GM23248 (cell line): Measurements from ENCODE around the gene OR2C3. TPM values are rescaled to one million over a fixed set of nuclear protein-coding genes. Genes with fewer than 3 reads are reported as not detected.

Experiments
- DNase-seq: peaks from one replicate; pipeline ENCODE4 v3.0.0-alpha.2; 2015
- H2AFZ ChIP-seq: fragments of 200-600 bp; sonication (generic); 2 replicates; pipeline ENCODE4 v1.6.1; 2016; ENCODE audit warnings: antibody characterized with exemption
- H3F3A ChIP-seq: fragments of 200-600 bp; sonication (generic); 2 replicates; pipeline ENCODE4 v1.6.1; 2016; ENCODE audit warnings: mild to moderate bottlenecking, antibody characterized with exemption, mixed run types; ENCODE audit not compliant: insufficient read depth
- H3K27ac ChIP-seq: fragments of 200-600 bp; sonication (generic); 2 replicates; pipeline ENCODE4 v1.5.1; 2016; ENCODE audit warnings: mild to moderate bottlenecking
- H3K27me3 ChIP-seq: fragments of 200-600 bp; sonication (generic); replicated peaks from 2 replicates; pipeline ENCODE4 v1.6.1; 2016; ENCODE audit warnings: mild to moderate bottlenecking; ENCODE audit not compliant: insufficient read depth
- H3K36me3 ChIP-seq: fragments of 200-600 bp; sonication (generic); 2 replicates; pipeline ENCODE4 v1.6.1; 2016; ENCODE audit warnings: low read depth, mild to moderate bottlenecking
- H3K4me1 ChIP-seq: fragments of 200-600 bp; sonication (generic); 2 replicates; pipeline ENCODE4 v1.6.1; 2016; ENCODE audit warnings: mild to moderate bottlenecking; ENCODE audit not compliant: insufficient read depth
- H3K4me2 ChIP-seq: fragments of 200-600 bp; sonication (generic); one replicate; pipeline ENCODE4 v1.6.1; 2016; ENCODE audit warnings: mild to moderate bottlenecking; ENCODE audit not compliant: unreplicated experiment
- H3K4me3 ChIP-seq: fragments of 200-600 bp; sonication (generic); 2 replicates; pipeline ENCODE4 v1.5.1; 2016; ENCODE audit warnings: mild to moderate bottlenecking
- H3K79me2 ChIP-seq: fragments of 200-600 bp; sonication (generic); 2 replicates; pipeline ENCODE4 v1.6.1; 2016; ENCODE audit warnings: mild to moderate bottlenecking; ENCODE audit not compliant: insufficient read depth
- H3K9ac ChIP-seq: fragments of 200-600 bp; sonication (generic); 2 replicates; pipeline ENCODE4 v1.6.1; 2016; ENCODE audit warnings: mild to moderate bottlenecking
- H3K9me2 ChIP-seq: fragments of 200-600 bp; sonication (generic); 2 replicates; pipeline ENCODE4 v1.6.1; 2016; ENCODE audit warnings: mixed run types, mild to moderate bottlenecking, moderate library complexity; ENCODE audit not compliant: insufficient read depth
- H3K9me3 ChIP-seq: fragments of 200-600 bp; sonication (generic); one replicate; pipeline ENCODE4 v1.6.1; 2017; ENCODE audit warnings: low read depth
- H4K20me1 ChIP-seq: fragments of 200-600 bp; sonication (generic); 2 replicates; pipeline ENCODE4 v1.6.0; 2016; ENCODE audit not compliant: insufficient read depth
- EZH2 ChIP-seq: fragments of 200-600 bp; sonication (generic); IDR thresholded peaks from 2 replicates; pipeline ENCODE4 v1.6.1; 2018; ENCODE audit warnings: antibody characterized with exemption, mild to moderate bottlenecking; ENCODE audit not compliant: insufficient read depth, poor library complexity, severe bottlenecking
- EZH2phosphoT487 ChIP-seq: fragments of 200-600 bp; sonication (generic); IDR thresholded peaks from 2 replicates; pipeline ENCODE4 v1.6.1; 2018; ENCODE audit warnings: antibody characterized with exemption, moderate library complexity, mild to moderate bottlenecking, low read depth; ENCODE audit not compliant: insufficient read depth
- WGBS, 2 experiments: methylation state at CpG; one replicate each; pipeline ENCODE4 v1.1.6; 2015 to 2017; ENCODE audit warnings: low lambda C conversion rate in 2 of 2, low coverage in 1 of 2; ENCODE audit errors: missing lambda C conversion rate in 2 of 2; 5-methylcytosine and 5-hydroxymethylcytosine counted together
- in situ Hi-C: fragments of 300-500 bp; cut with MboI; formaldehyde crosslinking; loops from 2 replicates; pipeline ENCODE4 v1.15.0; 2020
- polyA plus RNA-seq: library from polyadenylated mRNA; unstranded; fragments of >200 nt; fragmentation: Nextera tagmentation; extraction: Ambion mirVana; gene quantifications from 2 replicates; pipeline ENCODE4 v1.2.1, GENCODE V29; 2016
- total RNA-seq: library from RNA; depleted of rRNA; stranded (reverse); fragments of >200 nt; shearing (Covaris generic); gene quantifications from 2 replicates; pipeline ENCODE4 v1.2.3, GENCODE V29; 2014

The OR2C3 gene
- total and polyA plus RNA-seq, 2 experiments from 2014 or later: 0.22 TPM; not detected in 1

DNA sequence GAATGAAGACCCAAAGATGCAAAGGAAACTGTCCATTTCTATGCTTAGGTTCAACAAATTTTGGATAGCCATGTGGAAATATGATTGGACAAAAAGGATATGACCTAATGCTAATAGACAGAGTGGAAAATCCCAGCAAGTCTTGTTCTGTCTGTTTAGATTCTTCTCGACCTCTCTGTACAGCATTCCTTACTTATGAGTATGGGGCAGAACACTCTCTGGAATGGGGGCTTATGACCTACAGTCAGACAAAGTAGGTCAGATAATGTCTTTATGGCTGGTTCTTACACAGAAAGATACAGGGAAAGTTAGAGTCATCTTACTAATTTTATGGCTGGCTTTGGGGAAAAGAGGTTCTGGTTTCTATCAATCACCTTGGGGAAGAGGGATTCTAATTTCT lies 15.5 kb upstream of the OR2C3 start:
- no peaks in the 10 kb centered on the region for H3K4me1 ChIP-seq
- no peak overlapping the region for H3K9ac ChIP-seq
- H2AFZ ChIP-seq: no peak overlapping the region
- DNase-seq: peak; percentile 23
- no peaks in the 10 kb centered on the region for H3K9me2 ChIP-seq
- H4K20me1 ChIP-seq: no peaks in the 10 kb centered on the region
- H3K27ac ChIP-seq: no peak overlapping the region
- 0 to 3% methylated on average over 1 of the region's 1 CpG for WGBS, 2 experiments
- no peaks in the 10 kb centered on the region for H3K9me3 ChIP-seq
- no peaks in the 10 kb centered on the region for H3K27me3 ChIP-seq
- no peak overlapping the region for H3K4me3 ChIP-seq
- no peak for TF ChIP-seq EZH2
- no peak overlapping the region for H3K4me2 ChIP-seq
- H3K36me3 ChIP-seq: no peaks in the 10 kb centered on the region
- in situ Hi-C loops: no loop called here
- no peaks in the 10 kb centered on the region for H3F3A ChIP-seq
- H3K79me2 ChIP-seq: no peaks in the 10 kb centered on the region

GRCh38 chr1:247548769-247549182 lies 12.5 kb upstream of the OR2C3 start, which contains the start of gene GCSAML:
Gene GCSAML (plus strand): TSS chr1:247549134. CDS start chr1:247549192, 58 bp downstream.
- Histone ChIP-seq H3K36me3 (no peaks in the 10 kb centered on the region), H3K27ac (no peak within 1 kb of the TSS), H3K4me2 (no peak within 1 kb of the TSS), H3K4me1 (no peaks in the 10 kb centered on the region), H3K9me3 (no peaks in the 10 kb centered on the region), H3F3A (no peaks in the 10 kb centered on the region), H3K4me3 (no peak within 1 kb of the TSS), H4K20me1 (no peaks in the 10 kb centered on the region), H3K9me2 (no peaks in the 10 kb centered on the region), H2AFZ (no peak within 1 kb of the TSS), H3K79me2 (no peaks in the 10 kb centered on the region), H3K27me3 (no peaks in the 10 kb centered on the region), H3K9ac (no peak within 1 kb of the TSS)
- no peak for TF ChIP-seq EZH2
- no peak for TF ChIP-seq EZH2phosphoT487
- no peak for DNase-seq
- in situ Hi-C loops: no loop called here
- WGBS, 2 experiments: 26 to 35% methylated on average over 13 of the region's 13 CpGs

GRCh38 chr1:247548092-247548491 lies 11.9 kb upstream of the OR2C3 start:
- in situ Hi-C loops: no loop called here
- WGBS, 2 experiments: 26 to 40% methylated on average over 5 of the region's 5 CpGs
- no peaks in the 10 kb centered on the region for H3K79me2 ChIP-seq

GRCh38 chr1:247542811-247543210 lies 6.6 kb upstream of the OR2C3 start:
- Histone ChIP-seq H3K27ac (no peak overlapping the region), H4K20me1 (no peaks in the 10 kb centered on the region)

More at GRCh38 chr1:247548092-247548491, 11.9 kb upstream of the OR2C3 start:
- no peak overlapping the region for H3K9ac ChIP-seq
- TF ChIP-seq EZH2phosphoT487 (no peak), EZH2 (no peak)
- no peak for DNase-seq
- no peaks in the 10 kb centered on the region for H3K9me3 ChIP-seq
- no peak overlapping the region for H2AFZ ChIP-seq
- H3K4me3 ChIP-seq: no peak overlapping the region
- no peaks in the 10 kb centered on the region for H3F3A ChIP-seq
- no peaks in the 10 kb centered on the region for H3K27me3 ChIP-seq
- no peaks in the 10 kb centered on the region for H3K4me1 ChIP-seq
- H3K9me2 ChIP-seq: no peaks in the 10 kb centered on the region
- H3K36me3 ChIP-seq: no peaks in the 10 kb centered on the region
- no peak overlapping the region for H3K27ac ChIP-seq
- no peak overlapping the region for H3K4me2 ChIP-seq
- H4K20me1 ChIP-seq: no peaks in the 10 kb centered on the region

GRCh38 chr1:247540581-247540980 lies 4.3 kb upstream of the OR2C3 start:
- Histone ChIP-seq H3K27ac (no peak overlapping the region), H3F3A (no peaks in the 10 kb centered on the region), H3K36me3 (no peaks in the 10 kb centered on the region), H3K9ac (no peak overlapping the region), H3K79me2 (no peaks in the 10 kb centered on the region), H3K4me2 (no peak overlapping the region), H3K27me3 (no peaks in the 10 kb centered on the region), H4K20me1 (no peaks in the 10 kb centered on the region), H3K4me3 (no peak overlapping the region), H2AFZ (no peak overlapping the region), H3K4me1 (no peaks in the 10 kb centered on the region), H3K9me3 (no peaks in the 10 kb centered on the region), H3K9me2 (no peaks in the 10 kb centered on the region)
- TF ChIP-seq EZH2: no peak
- TF ChIP-seq EZH2phosphoT487: no peak
- WGBS, 2 experiments: 16 to 20% methylated on average over 7 of the region's 7 CpGs
- DNase-seq: no peak
- in situ Hi-C loops: no loop called here

More at GRCh38 chr1:247542811-247543210, 6.6 kb upstream of the OR2C3 start:
- no peaks in the 10 kb centered on the region for H3F3A ChIP-seq
- no peaks in the 10 kb centered on the region for H3K9me3 ChIP-seq
- TF ChIP-seq EZH2 (no peak), EZH2phosphoT487 (no peak)
- no peak overlapping the region for H2AFZ ChIP-seq
- no peak overlapping the region for H3K4me2 ChIP-seq
- no peaks in the 10 kb centered on the region for H3K79me2 ChIP-seq
- no peak overlapping the region for H3K4me3 ChIP-seq
- in situ Hi-C loops: no loop called here
- H3K9me2 ChIP-seq: no peaks in the 10 kb centered on the region
- no peaks in the 10 kb centered on the region for H3K27me3 ChIP-seq
- H3K4me1 ChIP-seq: no peaks in the 10 kb centered on the region
- no peak for DNase-seq
- no peak overlapping the region for H3K9ac ChIP-seq
- no peaks in the 10 kb centered on the region for H3K36me3 ChIP-seq
- 5 to 16% methylated on average over 3 of the region's 3 CpGs for WGBS, 2 experiments
